HG03558 (cell line): ENCODE measurements around the gene KNCN.

Source experiments
- ATAC-seq: cut with Tn5 transposase; IDR thresholded peaks from one replicate; pipeline ENCODE4 v1.9.1; 2021; ENCODE audit warnings: moderate number of reproducible peaks; ENCODE audit not compliant: unreplicated experiment; ENCODE audit errors: extremely low read depth

The KNCN gene

DNA sequence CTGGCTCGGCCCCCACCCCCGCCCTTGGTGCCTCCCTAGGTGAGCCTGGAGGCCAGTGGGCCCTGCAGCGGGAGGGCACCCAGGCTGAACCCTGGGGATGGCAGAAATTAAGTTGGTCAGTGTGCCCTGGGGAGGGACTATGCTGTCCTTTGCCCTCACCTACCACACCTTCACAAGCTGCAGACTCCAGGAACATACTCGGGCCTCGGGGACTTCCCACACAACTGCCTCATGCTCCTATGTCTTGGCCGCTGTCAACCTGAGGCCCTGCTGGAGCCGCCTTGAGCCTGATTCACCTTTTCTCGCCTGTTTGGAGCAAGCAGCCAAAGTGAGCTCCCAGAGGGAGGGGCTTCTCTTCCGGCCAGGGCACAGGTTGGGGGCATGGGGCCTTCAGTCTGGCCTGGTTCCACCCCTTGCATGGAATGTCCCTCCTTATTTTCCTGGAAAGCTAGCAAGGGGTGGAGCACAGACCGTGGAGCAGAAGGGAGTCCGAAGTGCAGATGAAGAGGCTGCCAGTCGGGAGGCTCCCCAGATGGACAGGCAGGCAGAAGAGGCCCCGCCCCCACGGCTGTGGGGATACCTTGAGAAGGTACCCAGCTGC, 24.7 kb downstream of the KNCN start:
- no peak for ATAC-seq

GRCh38 chr1:46526013-46526690, 25.3 kb downstream of the KNCN start:
- no peak for ATAC-seq

GRCh38 chr1:46525253-46525983, 26.0 kb downstream of the KNCN start:
- no peak for ATAC-seq

DNA sequence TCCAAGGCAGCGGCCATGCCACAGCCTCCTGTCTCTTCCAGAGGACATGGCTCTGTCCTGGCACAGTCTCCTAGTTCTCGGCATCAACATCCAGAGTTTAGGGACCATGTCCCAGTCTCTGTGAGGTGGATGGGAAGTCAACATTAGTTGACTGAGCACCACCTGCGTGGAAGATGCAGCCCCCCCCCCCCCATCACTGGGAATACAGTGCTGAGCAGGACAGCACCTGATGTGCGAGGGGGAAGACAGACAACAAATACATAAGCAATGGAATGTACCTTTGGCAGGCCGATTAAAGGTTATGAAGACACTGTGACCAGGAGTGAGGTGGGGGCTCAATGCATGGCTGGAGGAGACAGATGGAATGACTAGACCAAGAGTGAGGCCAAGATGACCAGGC, 26.6 kb downstream of the KNCN start:
- ATAC-seq: no peak

DNA sequence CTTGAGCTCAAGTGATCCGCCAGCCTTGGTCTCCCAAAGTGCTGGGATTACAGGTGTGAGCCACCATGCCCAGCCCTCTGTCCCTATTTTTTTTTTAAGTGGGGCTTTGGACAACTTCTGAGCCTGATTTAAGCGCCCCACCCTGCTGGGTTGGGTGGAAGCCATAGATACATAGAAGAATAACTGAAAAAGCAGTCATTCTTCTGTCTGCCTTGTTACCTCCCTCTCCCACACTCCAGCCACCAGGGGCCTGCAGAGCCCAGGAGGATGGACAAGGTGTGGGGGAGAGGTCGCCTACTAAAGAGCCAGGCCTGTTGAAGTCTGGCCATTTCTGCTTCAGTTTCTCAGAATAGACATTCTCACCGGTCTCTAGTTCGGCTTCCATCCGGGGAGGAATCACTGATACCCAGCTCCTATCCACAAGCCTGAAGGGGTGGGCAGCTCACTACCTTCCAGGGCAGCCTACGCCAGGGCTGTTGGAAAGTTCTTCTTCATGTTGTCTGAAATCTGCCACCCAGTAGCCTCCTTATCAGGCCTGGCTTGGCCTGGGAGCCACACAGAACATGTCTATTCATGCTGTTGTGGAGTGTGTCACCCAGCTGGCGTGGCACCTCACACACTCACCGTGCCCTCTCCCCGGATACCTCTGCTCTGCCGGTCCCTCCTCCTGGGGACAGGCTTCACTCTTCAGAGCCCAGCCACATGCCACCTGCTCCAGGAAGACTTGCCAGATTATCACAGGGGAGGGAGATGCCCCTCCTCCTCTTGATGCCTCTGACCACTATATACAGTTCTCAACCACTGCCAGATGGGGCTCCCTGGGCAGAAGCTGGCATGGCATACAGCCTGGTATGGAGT, 27.7 kb downstream of the KNCN start:
- no peak for ATAC-seq

DNA sequence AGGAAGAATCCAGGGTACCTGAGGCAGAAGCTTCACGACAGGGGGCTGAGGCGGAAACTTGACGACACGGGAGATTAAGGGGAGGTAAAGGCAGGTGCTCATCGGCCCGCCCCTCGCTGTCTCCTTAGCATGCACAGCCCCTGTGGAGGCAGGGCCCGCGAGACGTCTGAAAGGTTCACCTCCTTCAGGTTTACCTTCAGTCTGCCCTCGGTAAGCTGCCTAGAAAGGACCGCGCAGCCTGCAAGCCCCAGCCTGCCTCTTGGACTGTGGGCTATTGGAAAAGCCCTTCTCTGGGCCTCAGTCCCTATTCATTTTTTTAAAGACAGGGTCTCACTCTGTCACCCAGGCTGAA, 28.5 kb downstream of the KNCN start:
- ATAC-seq: no peak

- ATAC-seq: no peak
Observed at GRCh38 chr1:46522184-46522968, 29.1 kb downstream of the KNCN start.

GRCh38 chr1:46521414-46521813, 30.0 kb downstream of the KNCN start:
- no peak for ATAC-seq

DNA sequence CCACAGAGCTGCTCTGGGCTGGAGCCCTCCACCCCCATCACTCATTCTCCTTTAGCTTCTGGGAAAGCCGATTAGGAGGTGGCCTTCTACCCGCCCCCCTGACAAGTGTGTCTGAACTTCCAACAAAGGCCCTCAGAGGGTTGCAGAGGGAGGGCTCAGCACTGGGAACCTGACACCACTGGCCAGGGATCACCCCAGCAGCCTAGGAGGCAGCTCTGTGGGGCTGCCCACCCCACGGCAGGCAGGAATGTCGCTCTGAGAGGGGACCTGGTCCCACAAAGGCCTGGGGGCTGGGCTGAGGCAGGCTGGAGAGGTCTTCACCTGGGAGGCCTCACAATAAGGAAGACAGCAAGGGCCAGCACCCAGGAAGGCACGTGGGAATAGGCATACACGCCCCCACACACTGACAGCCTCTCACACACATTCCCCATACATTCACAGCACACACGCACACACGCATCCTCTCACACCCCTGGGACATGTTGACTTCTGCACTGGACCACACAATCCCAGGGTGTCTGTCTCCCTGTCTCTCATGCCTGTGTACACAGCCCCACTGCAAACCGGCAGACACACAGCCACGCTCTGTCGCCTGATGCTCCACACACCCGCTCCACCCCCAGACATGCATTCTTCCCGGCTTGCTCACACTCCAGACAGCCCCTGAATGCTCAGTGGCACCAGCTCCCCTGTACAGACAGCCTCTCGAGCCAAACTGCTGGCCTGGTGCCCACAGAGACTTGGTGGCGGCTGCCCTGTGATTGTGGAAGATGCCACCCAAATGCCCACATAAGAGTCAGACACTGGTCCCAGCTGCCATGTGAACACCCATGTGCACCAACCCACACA, 31.2 kb downstream of the KNCN start:
- ATAC-seq: no peak

GRCh38 chr1:46519209-46519608, 32.2 kb downstream of the KNCN start:
- no peak for ATAC-seq

- ATAC-seq: no peak
Observed at GRCh38 chr1:46517932-46518498, 33.4 kb downstream of the KNCN start.

- ATAC-seq: no peak
Observed at GRCh38 chr1:46517010-46517600, 34.3 kb downstream of the KNCN start.

DNA sequence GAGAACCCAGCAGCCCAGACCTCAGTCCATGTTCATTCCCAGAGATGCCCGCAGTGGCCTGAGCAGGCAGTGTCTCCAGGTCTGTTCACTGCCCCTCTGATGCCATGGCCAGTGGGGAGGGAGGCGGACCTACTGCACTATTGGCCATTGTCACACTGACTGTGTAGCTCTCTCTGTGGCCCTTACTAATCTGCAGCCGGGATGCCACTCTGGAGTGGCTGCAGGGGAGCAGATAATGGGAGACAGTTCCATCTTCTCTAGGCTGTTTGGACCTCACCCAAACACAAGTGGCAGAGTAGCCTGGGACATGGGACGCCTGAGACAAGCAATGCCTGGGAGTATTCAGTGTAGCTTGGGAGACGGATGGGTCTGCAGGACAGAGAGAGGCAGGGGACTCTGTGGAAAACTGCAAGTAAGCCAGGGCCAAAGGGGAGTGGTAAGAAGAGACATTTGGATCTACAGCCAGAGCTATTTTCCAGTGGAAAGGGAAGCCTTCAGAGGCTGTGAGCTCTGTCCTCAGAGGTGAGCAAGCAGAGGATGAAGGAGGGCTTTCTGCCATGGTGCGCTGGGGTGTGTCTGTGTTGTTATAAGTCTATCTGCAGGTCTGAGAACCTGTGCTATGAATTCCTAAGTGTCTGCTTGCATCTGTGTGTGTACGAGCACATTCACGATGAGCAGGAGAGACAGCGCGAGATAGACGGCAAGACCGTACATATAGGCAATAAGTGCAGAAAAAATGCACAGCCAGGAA, 35.1 kb downstream of the KNCN start:
- no peak for ATAC-seq

GRCh38 chr1:46515576-46515975, 35.9 kb downstream of the KNCN start:
- ATAC-seq: no peak

GRCh38 chr1:46513536-46513935, 37.9 kb downstream of the KNCN start:
- no peak for ATAC-seq

DNA sequence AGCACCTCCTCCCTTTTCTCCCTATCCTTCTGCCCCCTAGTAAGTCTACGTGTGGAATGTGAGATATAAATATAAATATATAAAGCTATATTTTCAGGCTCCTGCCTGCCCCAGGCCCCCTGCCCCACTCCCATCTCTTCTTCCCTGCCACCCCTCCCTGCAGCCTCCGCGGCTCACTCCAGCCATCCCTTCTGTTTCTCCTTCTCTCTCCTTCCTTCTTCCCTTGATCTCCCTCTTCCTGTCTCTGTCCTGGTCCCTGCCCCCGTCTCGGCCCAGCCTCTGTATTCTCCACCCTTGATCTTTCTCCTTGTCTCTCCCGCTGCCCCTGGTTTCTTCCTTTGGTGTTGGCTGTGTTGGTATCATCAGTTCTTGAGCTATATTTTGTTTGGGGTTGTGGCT, 38.7 kb downstream of the KNCN start:
- no peak for ATAC-seq

- no peak for ATAC-seq
Observed at GRCh38 chr1:46512135-46512791, 39.2 kb downstream of the KNCN start.
